ENCODE measurements around the gene LGALS7. TPM values are rescaled to one million over a fixed set of nuclear protein-coding genes. Genes with fewer than 3 reads are reported as not detected.
"Not testable (repeated sequence)": the region's sequence is repeated elsewhere in the genome, so short reads cannot be mapped to it uniquely, and the experiment has no call there.

LGALS7 gene
- total RNA-seq, 4 donors from 2014 or later, result not detected

- intact Hi-C loops (cut with DNase I), result no loop called here
- no peak for DNase-seq
- no peaks in the 10 kb centered on the region for H3K27me3 ChIP-seq
- WGBS, 2 donors, result 73 to 84% methylated on average over 3 of the region's 3 CpGs
- no peaks in the 10 kb centered on the region for H3K4me1 ChIP-seq
- no peak overlapping the region for H3K27ac ChIP-seq
- no peaks in the 10 kb centered on the region for H3K9me3 ChIP-seq
- no peak overlapping the region for H3K4me3 ChIP-seq (replicated peaks in 1 of 3)
- H3K36me3 ChIP-seq, result no peaks in the 10 kb centered on the region
- TF ChIP-seq POLR2A (IDR thresholded peaks at IDR 0.05), result no peak
- no peak for TF ChIP-seq CTCF (IDR thresholded peaks at IDR 0.05)
Observed at GRCh38 chr19:38784224-38784623, 10.9 kb upstream of the LGALS7 start.

GRCh38 chr19:38782212-38782611 is 8.9 kb upstream of the LGALS7 start:
- H3K36me3 ChIP-seq; H3K9me3 ChIP-seq; DNase-seq; H3K4me1 ChIP-seq; intact Hi-C loops (cut with DNase I); H3K27ac ChIP-seq; H3K27me3 ChIP-seq; H3K4me3 ChIP-seq (replicated peaks in 1 of 3): not testable (repeated sequence)
- 82 to 85% methylated on average over 13 of the region's 13 CpGs for WGBS, 2 donors

- no peaks in the 10 kb centered on the region for H3K27me3 ChIP-seq
- H3K27ac ChIP-seq, result no peak overlapping the region
- TF ChIP-seq POLR2A (IDR thresholded peaks at IDR 0.05), result no peak
- TF ChIP-seq CTCF (IDR thresholded peaks at IDR 0.05), result no peak
- H3K9me3 ChIP-seq, result no peaks in the 10 kb centered on the region
- 79 to 84% methylated on average over 7 of the region's 7 CpGs for WGBS, 2 donors
- intact Hi-C loops (cut with DNase I), result no loop called here
- H3K4me3 ChIP-seq (replicated peaks in 1 of 3), result no peak overlapping the region
- H3K4me1 ChIP-seq, result no peaks in the 10 kb centered on the region
- DNase-seq, result no peak
- H3K36me3 ChIP-seq, result no peaks in the 10 kb centered on the region
Observed at GRCh38 chr19:38781058-38781457, 7.7 kb upstream of the LGALS7 start.

GRCh38 chr19:38780443-38780842 is 7.1 kb upstream of the LGALS7 start:
- intact Hi-C loops (cut with DNase I), result no loop called here

GRCh38 chr19:38778733-38779132 is 5.4 kb upstream of the LGALS7 start:
- Histone ChIP-seq H3K27me3 (no peaks in the 10 kb centered on the region), H3K4me3 (replicated peaks in 1 of 3) (no peak overlapping the region), H3K27ac (no peak overlapping the region), H3K36me3 (no peaks in the 10 kb centered on the region), H3K9me3 (no peaks in the 10 kb centered on the region), H3K4me1 (no peaks in the 10 kb centered on the region)
- intact Hi-C loops (cut with DNase I), result loop anchor here (10.0 kb wide), 1 partner anchor 46 kb away; no protein-coding TSS in a partner anchor
- no peak for TF ChIP-seq POLR2A (IDR thresholded peaks at IDR 0.05)
- TF ChIP-seq CTCF (IDR thresholded peaks at IDR 0.05), result no peak
- DNase-seq, result no peak
- 43 to 61% methylated on average over 7 of the region's 7 CpGs for WGBS, 2 donors

More at GRCh38 chr19:38780443-38780842, 7.1 kb upstream of the LGALS7 start:
- TF ChIP-seq POLR2A (IDR thresholded peaks at IDR 0.05) (no peak), CTCF (IDR thresholded peaks at IDR 0.05) (no peak)
- no peak overlapping the region for H3K4me3 ChIP-seq (replicated peaks in 1 of 3)
- WGBS, 2 donors, result 85 to 88% methylated on average over 7 of the region's 7 CpGs
- H3K4me1 ChIP-seq, result no peaks in the 10 kb centered on the region
- DNase-seq, result no peak
- no peak overlapping the region for H3K27ac ChIP-seq
- no peaks in the 10 kb centered on the region for H3K9me3 ChIP-seq
- no peaks in the 10 kb centered on the region for H3K36me3 ChIP-seq
- H3K27me3 ChIP-seq, result no peaks in the 10 kb centered on the region
